NCI-H2196 (cell line): ENCODE measurements around the gene SRSF2.
A peak's percentile ranks its signal among the peaks of the same experiment; 100 is the strongest.
"Not testable (repeated sequence)": the region's sequence is repeated elsewhere in the genome, so short reads cannot be mapped to it uniquely, and the experiment has no call there.

ENCODE experiments used
- DNase-seq: peaks from one replicate; lab custom pipeline; 2025; ENCODE audit not compliant: unreplicated experiment; lab: John Stamatoyannopoulos, UW

The SRSF2 gene, protein sequence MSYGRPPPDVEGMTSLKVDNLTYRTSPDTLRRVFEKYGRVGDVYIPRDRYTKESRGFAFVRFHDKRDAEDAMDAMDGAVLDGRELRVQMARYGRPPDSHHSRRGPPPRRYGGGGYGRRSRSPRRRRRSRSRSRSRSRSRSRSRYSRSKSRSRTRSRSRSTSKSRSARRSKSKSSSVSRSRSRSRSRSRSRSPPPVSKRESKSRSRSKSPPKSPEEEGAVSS

DNA sequence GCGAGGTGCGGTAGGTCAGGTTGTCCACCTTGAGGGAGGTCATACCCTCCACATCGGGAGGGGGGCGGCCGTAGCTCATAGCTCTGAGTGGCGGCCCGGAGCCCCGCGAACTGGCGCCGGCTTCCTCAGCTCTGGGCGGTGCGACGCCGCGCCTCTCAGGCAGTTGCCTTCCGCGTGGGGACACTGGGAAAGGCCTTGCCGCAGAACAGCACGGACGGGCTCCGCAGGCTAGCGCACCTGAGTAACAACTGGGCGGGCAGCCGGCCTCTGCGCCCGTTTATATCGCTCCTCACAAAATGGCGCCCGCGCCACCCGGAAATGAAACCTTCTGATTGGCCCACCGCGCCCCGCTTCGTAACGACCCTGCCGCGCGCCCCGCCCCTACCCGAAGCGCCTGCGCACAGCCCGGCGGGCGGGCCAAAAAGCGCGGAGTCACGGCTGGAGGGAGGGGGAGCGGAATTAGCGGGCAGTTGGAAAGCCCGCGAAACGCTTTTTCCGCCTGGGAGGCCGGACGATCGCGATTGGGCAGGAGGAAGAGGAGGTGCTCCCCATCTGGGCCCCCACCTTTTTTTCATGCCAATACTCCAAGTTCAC, at the start of gene SRSF2:
TSS of gene SRSF2 (minus strand) at position 250 of the 594 bp plus-strand sequence. CDS start at position 79, 171 bp downstream.
- peak; percentile 100 for DNase-seq

DNA sequence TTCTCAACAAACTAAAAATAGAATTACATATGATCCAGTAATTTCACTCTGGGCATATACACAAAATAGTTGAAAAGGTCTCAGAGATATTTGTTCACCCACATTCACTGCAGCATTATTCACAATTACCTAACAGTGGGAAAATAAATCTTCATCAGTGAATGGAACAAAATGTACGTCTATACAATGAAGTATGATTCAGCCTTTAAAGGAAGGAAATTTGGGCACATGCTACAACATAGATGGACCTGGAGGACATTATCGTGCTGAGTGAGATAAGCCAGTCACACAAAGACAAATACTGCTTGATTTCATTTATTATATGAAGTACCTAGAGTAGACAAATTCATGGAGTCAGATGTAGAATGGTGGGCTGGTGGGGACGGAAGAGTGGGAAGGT, 47.8 kb upstream of the SRSF2 start:
- DNase-seq, result no peak

- no peak for DNase-seq
These were observed 46.0 kb upstream of the SRSF2 start for GRCh38 chr17:76783146-76783545.

- no peak for DNase-seq
These were observed 44.2 kb upstream of the SRSF2 start for GRCh38 chr17:76781056-76781982.

DNA sequence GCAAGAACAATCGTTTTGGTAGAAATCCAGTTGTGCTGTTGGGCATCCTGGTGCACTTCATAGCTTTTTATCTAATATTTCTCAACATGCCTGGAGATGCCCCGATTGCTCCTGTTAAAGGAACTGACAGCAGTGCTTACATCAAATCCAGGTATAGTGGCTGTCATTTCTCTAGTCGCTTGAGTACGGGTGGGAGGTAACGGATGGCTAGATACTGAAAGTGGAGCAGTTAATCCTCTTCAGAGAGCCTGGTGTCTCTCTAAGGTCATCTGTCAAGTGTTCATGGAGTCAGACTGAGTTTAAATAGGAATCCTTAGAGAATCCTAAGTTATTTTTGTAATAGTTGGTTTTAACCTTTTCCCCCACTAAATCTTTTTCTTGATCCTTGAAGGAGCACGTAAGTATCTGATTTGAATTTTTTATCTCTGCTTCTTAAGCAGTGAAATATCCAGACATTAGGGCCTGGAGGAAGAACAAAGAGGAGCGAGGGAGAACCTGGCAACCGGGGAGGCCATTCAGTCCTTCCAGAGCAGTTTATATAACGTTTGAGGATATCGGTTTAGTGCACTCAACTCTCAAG, 38.0 kb upstream of the SRSF2 start:
- no peak for DNase-seq

DNA sequence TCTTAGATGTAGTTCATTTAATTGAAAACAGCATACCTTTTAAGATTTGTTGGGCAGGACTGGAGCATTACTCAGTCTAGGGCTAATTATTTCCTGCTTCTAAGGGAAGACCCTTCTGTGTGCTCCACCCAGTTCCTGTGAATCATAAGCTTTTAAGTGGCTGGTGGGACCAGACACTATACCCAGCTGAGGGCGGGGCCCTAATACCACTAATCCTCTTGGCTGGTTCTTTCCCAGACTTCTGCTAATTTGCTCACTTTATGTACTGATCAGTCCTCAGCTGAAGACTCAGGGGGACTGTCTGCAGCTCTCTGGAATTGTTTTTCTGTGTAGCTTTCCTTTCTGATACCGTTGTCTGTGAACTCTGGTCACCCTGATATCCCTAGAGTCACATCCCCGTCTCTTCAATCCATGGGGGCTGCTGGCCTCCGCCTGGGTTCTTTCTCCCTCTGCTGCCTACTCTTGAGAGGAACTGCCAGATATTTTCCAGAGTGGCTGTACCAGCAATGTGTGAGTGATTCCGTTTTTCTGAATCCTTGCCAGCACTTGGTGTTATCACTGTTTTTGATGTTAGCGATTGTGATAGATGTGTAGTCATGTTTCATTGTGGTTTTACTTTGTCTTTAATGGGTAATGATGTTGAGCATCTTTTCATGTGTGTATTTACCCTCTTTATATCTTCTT, 35.9 kb upstream of the SRSF2 start:
- DNase-seq, result peak; percentile 65

DNA sequence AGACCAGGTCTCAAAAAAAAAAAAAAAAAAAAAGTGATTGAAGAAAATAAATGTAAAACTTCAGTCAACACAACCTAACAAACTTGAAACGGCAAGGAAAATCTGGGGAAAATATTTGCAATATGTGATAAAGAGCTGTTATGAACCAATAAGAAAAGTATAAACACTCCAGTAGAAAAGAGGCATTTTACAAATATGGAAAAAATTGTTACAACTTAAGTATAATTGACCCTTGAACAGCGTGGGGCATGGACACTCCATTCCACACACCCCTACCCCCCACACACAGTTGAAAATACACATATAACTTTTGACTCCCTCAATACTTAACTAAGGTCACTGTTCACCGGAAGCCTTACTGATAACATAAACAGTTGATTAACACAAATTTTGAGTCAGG, 21.4 kb upstream of the SRSF2 start:
- no peak for DNase-seq

DNA sequence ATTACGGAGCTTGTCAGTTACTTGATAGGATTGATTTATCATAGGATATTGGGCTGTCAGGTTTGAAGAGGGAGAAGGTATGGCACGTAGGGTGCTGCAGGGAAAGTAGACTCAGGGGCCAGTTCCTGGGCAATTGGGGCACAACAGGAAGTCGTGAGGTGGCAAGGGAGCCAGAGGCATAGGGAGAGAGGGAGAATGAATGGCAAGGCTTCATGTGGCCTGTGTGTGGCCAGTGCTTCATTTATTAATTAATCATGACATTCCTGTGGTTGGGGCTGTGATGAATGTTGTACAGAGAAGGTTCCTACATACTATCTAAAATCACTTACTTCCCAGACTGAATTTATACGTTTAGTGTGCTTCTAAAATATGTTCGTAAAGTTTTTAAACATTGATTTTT, 20.1 kb upstream of the SRSF2 start:
- no peak for DNase-seq

- no peak for DNase-seq
These were observed 18.2 kb upstream of the SRSF2 start for GRCh38 chr17:76755285-76755684.

GRCh38 chr17:76753061-76753961, 16.2 kb upstream of the SRSF2 start:
- no peak for DNase-seq

DNA sequence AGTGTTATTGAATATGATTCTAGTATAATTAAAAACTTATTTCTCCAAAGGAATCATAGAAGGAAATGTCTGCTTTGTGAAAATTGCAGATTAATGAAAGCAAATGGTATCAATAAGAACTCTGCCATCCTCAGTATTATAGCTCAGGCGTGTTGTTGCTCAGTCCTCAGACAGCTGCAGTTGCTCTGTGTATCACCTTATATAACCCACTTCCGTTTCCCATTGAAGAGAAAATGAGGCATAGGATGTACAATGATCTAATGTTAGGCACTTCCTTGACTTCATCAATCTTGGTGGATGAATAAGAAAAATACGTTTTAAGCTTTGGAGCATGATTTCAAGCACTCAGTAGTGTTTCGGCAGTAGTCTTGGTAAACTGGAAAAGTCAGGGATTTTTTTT, 14.9 kb upstream of the SRSF2 start:
- DNase-seq, result no peak

DNA sequence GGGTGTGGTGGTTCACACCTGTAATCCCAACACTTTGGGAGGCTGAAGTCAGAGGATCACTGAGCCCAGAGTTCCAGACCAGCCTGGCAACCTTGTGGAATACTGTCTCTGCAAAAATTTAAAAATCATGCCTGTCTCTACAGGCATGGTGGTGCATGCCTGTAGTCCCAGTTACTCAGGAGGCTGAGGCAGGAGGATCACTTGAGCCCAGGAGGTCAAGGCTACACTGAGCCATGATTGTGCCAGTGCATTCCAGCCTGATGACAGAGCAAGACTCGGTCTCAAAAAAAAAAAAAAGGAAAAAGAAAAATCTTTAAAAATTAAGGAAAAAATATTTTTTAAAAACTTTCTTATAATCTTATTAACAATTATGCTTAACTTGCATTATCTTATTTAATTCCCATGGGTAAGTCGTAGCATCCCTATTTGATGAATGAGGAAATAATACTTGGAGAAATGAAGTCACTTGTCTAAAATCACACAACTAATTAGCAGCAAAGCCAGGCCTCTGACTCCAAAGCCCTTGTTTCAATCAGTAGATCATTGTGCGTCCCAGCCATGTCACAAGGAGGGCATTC, 14.4 kb upstream of the SRSF2 start:
- no peak for DNase-seq

DNA sequence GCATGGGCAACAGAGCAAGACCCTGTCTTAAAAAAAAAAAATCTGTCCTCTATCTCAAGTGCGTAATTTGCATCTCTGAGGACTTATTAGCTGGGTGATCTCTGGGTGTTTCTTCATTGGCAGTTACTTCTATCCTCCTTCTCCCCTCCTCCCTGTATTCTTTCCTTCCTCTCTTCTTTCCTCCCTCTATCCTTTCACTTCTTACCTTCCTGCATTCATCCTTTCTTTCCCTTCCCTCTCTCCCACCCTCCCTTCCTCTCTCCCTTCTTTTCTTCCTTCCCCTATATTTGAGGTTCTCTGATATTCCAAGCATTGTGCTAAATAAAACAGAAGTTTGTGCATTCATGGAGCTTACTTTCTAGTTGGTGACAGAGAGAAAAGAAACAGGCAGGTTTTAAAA, 11.5 kb upstream of the SRSF2 start:
- no peak for DNase-seq

DNA sequence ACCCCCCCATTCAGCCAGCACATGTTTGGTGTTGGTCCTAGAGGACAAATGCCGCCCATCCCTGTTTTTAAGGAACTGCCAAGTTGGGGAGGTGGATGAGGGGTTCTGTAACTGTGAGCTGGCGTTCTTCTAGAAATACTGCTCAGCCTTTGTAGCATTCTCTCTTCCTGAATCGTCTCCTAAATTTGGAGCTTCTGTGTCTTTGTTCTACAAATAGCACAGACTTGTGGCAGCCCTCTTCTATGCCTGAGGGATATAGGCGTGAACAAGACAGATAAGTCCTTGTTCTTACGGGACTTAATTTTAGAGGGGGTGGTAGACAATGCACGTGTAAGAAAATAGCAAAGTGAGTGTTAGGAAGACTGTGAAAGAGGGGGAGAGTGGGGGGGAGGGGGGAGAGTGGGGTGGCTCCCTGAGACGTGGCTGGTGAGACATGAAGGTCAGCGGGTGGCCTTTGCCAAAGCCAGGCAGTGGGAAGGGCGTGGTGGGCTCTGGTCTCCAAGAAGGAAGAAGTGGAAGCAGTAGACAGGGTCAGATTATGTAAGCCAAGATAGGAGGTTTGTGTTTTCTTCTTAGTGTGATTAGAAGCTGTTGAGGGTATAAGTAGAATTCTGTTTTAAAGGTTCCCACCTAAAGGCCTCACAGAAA, 10.7 kb upstream of the SRSF2 start:
- DNase-seq, result no peak

DNA sequence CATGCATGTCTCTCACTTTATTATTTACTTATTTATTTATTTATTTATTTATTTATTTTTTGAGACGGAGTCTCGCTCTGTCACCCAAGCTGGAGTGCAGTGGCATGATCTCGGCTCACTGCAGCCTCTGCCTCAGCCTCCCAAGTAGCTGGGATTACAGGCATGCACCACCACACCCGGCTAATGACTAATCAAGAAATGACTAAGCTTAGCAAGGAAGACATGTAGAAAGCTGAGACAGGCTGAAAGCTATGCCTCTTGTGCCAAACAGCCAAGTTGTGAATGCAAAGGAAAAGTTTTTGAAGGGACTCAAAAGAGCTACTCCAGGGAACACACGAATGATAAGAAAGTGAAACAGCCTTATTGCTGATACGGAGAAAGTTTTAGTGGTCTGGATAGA, 8.7 kb upstream of the SRSF2 start:
- DNase-seq, result not testable (repeated sequence)

- no peak for DNase-seq
These were observed 7.6 kb upstream of the SRSF2 start for GRCh38 chr17:76744747-76745146.

GRCh38 chr17:76742958-76743357, 5.8 kb upstream of the SRSF2 start:
- DNase-seq, result no peak

- DNase-seq, result no peak
These were observed 3.4 kb upstream of the SRSF2 start for GRCh38 chr17:76740329-76741118.
